ENCODE data around the gene CPEB2.

DNA sequence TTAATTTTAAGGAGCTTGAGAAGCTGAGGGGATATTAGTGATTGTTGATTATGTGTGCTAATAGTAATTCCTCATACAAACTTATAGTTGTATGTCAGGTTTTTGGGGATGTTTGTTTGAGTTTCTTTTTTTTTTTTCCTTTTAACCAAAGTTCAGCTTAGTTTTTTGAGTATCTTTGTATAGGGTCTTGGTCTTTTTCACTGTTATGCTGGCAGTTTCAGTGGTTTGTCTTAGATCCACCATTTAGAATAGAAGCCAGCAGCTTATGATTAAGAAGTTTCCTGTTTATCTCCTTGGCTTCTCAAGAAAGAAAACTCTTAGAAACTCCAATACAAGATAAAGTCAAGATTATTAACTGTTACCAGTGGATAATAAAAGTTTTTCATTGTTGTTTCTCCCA is 16.1 kb downstream of the CPEB2 start:
- TF ChIP-seq, protein P1, sequence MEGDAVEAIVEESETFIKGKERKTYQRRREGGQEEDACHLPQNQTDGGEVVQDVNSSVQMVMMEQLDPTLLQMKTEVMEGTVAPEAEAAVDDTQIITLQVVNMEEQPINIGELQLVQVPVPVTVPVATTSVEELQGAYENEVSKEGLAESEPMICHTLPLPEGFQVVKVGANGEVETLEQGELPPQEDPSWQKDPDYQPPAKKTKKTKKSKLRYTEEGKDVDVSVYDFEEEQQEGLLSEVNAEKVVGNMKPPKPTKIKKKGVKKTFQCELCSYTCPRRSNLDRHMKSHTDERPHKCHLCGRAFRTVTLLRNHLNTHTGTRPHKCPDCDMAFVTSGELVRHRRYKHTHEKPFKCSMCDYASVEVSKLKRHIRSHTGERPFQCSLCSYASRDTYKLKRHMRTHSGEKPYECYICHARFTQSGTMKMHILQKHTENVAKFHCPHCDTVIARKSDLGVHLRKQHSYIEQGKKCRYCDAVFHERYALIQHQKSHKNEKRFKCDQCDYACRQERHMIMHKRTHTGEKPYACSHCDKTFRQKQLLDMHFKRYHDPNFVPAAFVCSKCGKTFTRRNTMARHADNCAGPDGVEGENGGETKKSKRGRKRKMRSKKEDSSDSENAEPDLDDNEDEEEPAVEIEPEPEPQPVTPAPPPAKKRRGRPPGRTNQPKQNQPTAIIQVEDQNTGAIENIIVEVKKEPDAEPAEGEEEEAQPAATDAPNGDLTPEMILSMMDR (IDR thresholded peaks at IDR 0.05) = no peak
- no peak for TF ChIP-seq POLR2A (IDR thresholded peaks at IDR 0.05)

Measured in thyroid gland (tissue), 4 donors.